Smooth muscle cell (in vitro differentiated cells): Measurements from ENCODE around the gene PTPRQ. TPM values are rescaled to one million over a fixed set of nuclear protein-coding genes. Genes with fewer than 3 reads are reported as not detected.
"Not testable (repeated sequence)": the region's sequence is repeated elsewhere in the genome, so short reads cannot be mapped to it uniquely, and the experiment has no call there.

Source experiments
- DNase-seq: peaks from one replicate; lab custom pipeline; 2025; ENCODE audit not compliant: unreplicated experiment; lab: John Stamatoyannopoulos, UW
- H2AFZ ChIP-seq: fragments of 200-600 bp; sonication (generic); 2 replicates; pipeline ENCODE4 v1.6.0; 2016; ENCODE audit warnings: antibody characterized with exemption, low read depth, mild to moderate bottlenecking
- H3F3A ChIP-seq: fragments of 200-600 bp; sonication (generic); 2 replicates; pipeline ENCODE4 v1.6.0; 2017; ENCODE audit warnings: antibody characterized with exemption, low read depth
- H3K27ac ChIP-seq: fragments of 200-600 bp; sonication (generic); 2 replicates; pipeline ENCODE4 v1.5.1; 2016; ENCODE audit warnings: low read depth, mild to moderate bottlenecking
- H3K27me3 ChIP-seq: fragments of 200-600 bp; sonication (generic); 2 replicates; pipeline ENCODE4 v1.6.1; 2016; ENCODE audit warnings: low read depth, mild to moderate bottlenecking
- H3K36me3 ChIP-seq: fragments of 200-600 bp; sonication (generic); 2 replicates; pipeline ENCODE4 v1.5.1; 2016; ENCODE audit warnings: low read depth
- H3K4me1 ChIP-seq: fragments of 200-600 bp; sonication (generic); 2 replicates; pipeline ENCODE4 v1.5.1; 2016; ENCODE audit warnings: low read depth
- H3K4me2 ChIP-seq: fragments of 200-600 bp; sonication (generic); 2 replicates; pipeline ENCODE4 v1.6.0; 2016; ENCODE audit warnings: mild to moderate bottlenecking
- H3K4me3 ChIP-seq: fragments of 200-600 bp; sonication (generic); 2 replicates; pipeline ENCODE4 v1.5.1; 2016; ENCODE audit warnings: mild to moderate bottlenecking
- H3K79me2 ChIP-seq: fragments of 200-600 bp; sonication (generic); 2 replicates; pipeline ENCODE4 v1.6.0; 2016; ENCODE audit warnings: low read depth, mild to moderate bottlenecking
- H3K9ac ChIP-seq: fragments of 200-600 bp; sonication (generic); 2 replicates; pipeline ENCODE4 v1.6.0; 2016; ENCODE audit warnings: low read depth
- H3K9me3 ChIP-seq: fragments of 200-600 bp; sonication (generic); replicated peaks from 2 replicates; pipeline ENCODE4 v1.5.1; 2016; ENCODE audit warnings: low read depth
- H4K20me1 ChIP-seq: fragments of 200-600 bp; sonication (generic); 2 replicates; pipeline ENCODE4 v1.6.0; 2016; ENCODE audit warnings: low read depth
- CTCF ChIP-seq: fragments of 200-600 bp; sonication (generic); IDR thresholded peaks from 2 replicates; pipeline ENCODE4 v1.5.1; 2017; ENCODE audit warnings: borderline replicate concordance, mild to moderate bottlenecking, antibody characterized with exemption; ENCODE audit not compliant: insufficient read depth, poor library complexity, severe bottlenecking
- WGBS: methylation state at CpG from one replicate; pipeline ENCODE4 v1.1.7; 2016; ENCODE audit warnings: low lambda C conversion rate; 5-methylcytosine and 5-hydroxymethylcytosine counted together
- polyA plus RNA-seq: library from polyadenylated mRNA; unstranded; fragments of >200 nt; fragmentation: Nextera tagmentation; extraction: Ambion mirVana; gene quantifications from 2 replicates; pipeline ENCODE4 v1.2.1, GENCODE V29; 2016
- total RNA-seq: library from RNA; depleted of rRNA; stranded (reverse); fragments of >200 nt; gene quantifications from 2 replicates; pipeline ENCODE4 v1.2.3, GENCODE V29; 2014

Gene PTPRQ
- total and polyA plus RNA-seq, 2 experiments from 2014 or later = 0.04 TPM; not detected in 1

DNA sequence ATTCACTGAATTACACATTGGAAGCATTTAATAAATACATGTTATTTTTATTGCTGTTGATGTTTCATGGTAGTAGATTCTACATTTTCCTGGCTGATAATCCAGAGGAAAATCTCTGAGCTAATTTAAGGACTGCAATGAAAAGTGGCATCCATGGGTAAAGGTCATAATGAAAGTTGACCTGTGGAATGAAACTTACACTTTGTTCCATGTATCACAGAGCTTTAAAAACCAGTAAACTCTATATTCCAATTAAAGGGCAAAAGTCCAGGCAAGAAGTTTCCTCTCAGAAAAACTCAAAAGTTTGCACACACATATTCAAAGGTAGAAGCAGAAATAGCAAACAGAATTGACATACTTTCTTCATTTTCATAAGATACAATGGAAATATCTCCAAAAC, 218.6 kb downstream of the PTPRQ start:
- no peaks in the 10 kb centered on the region for H4K20me1 ChIP-seq
- no peaks in the 10 kb centered on the region for H3F3A ChIP-seq
- H3K27ac ChIP-seq = no peak overlapping the region
- H3K9ac ChIP-seq = no peak overlapping the region
- no peak overlapping the region for H3K4me2 ChIP-seq
- H3K36me3 ChIP-seq = no peaks in the 10 kb centered on the region
- TF ChIP-seq CTCF = no peak
- DNase-seq = no peak
- H3K9me3 ChIP-seq = no peaks in the 10 kb centered on the region
- no peaks in the 10 kb centered on the region for H3K4me1 ChIP-seq
- H3K27me3 ChIP-seq = peaks cover 3% of the 10 kb centered on the region
- H3K79me2 ChIP-seq = no peaks in the 10 kb centered on the region
- no peak overlapping the region for H3K4me3 ChIP-seq
- no peak overlapping the region for H2AFZ ChIP-seq

DNA sequence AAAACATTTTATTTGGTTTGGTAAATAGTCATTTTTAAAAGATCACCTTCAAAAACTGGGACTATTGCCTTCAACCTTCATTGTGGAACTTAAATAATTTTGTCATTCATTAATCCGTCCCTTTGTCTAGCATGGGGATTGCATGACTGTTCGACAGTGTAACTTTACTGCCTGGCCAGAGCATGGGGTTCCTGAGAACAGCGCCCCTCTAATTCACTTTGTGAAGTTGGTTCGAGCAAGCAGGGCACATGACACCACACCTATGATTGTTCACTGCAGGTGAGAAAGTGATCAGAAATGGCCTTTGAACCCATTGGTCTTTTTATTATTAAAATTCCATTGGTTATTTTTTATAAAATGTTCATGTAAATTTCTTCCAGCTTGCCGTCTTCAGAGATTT, 226.2 kb downstream of the PTPRQ start:
- no peak for DNase-seq
- Histone ChIP-seq H3K4me1 (no peaks in the 10 kb centered on the region), H3K27me3 (no peaks in the 10 kb centered on the region), H3K27ac (no peak overlapping the region), H2AFZ (no peak overlapping the region), H3K36me3 (no peaks in the 10 kb centered on the region), H3K9me3 (no peaks in the 10 kb centered on the region), H3F3A (no peaks in the 10 kb centered on the region), H3K9ac (no peak overlapping the region), H4K20me1 (no peaks in the 10 kb centered on the region), H3K4me2 (no peak overlapping the region), H3K4me3 (no peak overlapping the region), H3K79me2 (no peaks in the 10 kb centered on the region)
- WGBS = 84% methylated on average over 5 of the region's 5 CpGs
- TF ChIP-seq CTCF = no peak

- 94% methylated on average over 13 of the region's 13 CpGs for WGBS
- not testable (repeated sequence) for H3K27me3 ChIP-seq, DNase-seq
These were observed 232.1 kb downstream of the PTPRQ start for GRCh38 chr12:80676042-80676636.

DNA sequence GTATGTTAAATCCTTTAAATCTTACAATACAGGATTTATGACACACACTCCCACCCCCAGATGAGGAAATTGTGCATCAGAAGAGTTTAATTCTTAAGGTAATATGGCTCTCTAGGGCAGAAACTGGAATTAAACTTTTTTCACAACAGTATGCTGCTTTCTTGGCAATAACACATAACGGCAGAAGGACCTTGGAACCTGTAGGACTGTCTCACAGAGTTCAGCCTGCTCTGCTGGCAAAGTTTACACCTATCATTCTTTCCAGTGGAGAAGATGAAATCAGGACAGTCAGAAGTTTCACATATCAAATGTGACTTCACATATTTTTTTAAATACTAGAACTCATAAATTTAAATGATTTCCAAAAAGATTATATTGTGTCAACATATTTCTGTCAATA, 232.8 kb downstream of the PTPRQ start:
- H3K4me1 ChIP-seq = no peaks in the 10 kb centered on the region
- no peaks in the 10 kb centered on the region for H3K27me3 ChIP-seq
- no peak overlapping the region for H2AFZ ChIP-seq
- no peak for DNase-seq
- H4K20me1 ChIP-seq = no peaks in the 10 kb centered on the region
- H3K9ac ChIP-seq = no peak overlapping the region
- no peak overlapping the region for H3K4me3 ChIP-seq
- 92% methylated on average over 1 of the region's 1 CpG for WGBS
- H3F3A ChIP-seq = no peaks in the 10 kb centered on the region
- TF ChIP-seq CTCF = no peak
- H3K4me2 ChIP-seq = no peak overlapping the region
- H3K36me3 ChIP-seq = no peaks in the 10 kb centered on the region
- no peak overlapping the region for H3K27ac ChIP-seq
- H3K9me3 ChIP-seq = no peaks in the 10 kb centered on the region
- no peaks in the 10 kb centered on the region for H3K79me2 ChIP-seq

More at GRCh38 chr12:80676042-80676636, 232.1 kb downstream of the PTPRQ start:
- H3K36me3 ChIP-seq, H4K20me1 ChIP-seq, H3K4me3 ChIP-seq, H2AFZ ChIP-seq, H3K4me2 ChIP-seq, H3K4me1 ChIP-seq, H3K79me2 ChIP-seq, H3K27ac ChIP-seq, H3F3A ChIP-seq, H3K9ac ChIP-seq, H3K9me3 ChIP-seq: not testable (repeated sequence)
